Hematopoietic multipotent progenitor cell treated with erythropoietin and hydrocortisone succinate and interleukin-3 and kit ligand, for 6 days (in vitro differentiated cells): ENCODE measurements around the gene MID1IP1.

Experiments
- DNase-seq: peaks from one replicate; pipeline ENCODE4 v3.0.0-alpha.2; 2015

The MID1IP1 gene

GRCh38 chrX:38800981-38801845, at the start of gene MID1IP1:
Gene MID1IP1, plus strand, starts transcription at chrX:38801459. Its CDS starts 3,488 bp downstream, at chrX:38804947.
- peak; percentile 95 for DNase-seq

- peak; percentile 72 for DNase-seq
These were observed 47.0 kb upstream of the MID1IP1 start for GRCh38 chrX:38754102-38754790.

GRCh38 chrX:38754818-38755718, 46.2 kb upstream of the MID1IP1 start:
- DNase-seq, result no peak

GRCh38 chrX:38760883-38761282, 40.4 kb upstream of the MID1IP1 start:
- no peak for DNase-seq

GRCh38 chrX:38768079-38768478, 33.2 kb upstream of the MID1IP1 start:
- DNase-seq, result peak; percentile 50

GRCh38 chrX:38770152-38770551, 31.1 kb upstream of the MID1IP1 start:
- DNase-seq, result peak; percentile 1

- DNase-seq, result no peak
These were observed 27.0 kb upstream of the MID1IP1 start for GRCh38 chrX:38774249-38774648.

- DNase-seq, result no peak
These were observed 4.3 kb upstream of the MID1IP1 start for GRCh38 chrX:38796946-38797345.

GRCh38 chrX:38798956-38799355, 2.3 kb upstream of the MID1IP1 start:
- no peak for DNase-seq

- peak; percentile 57 for DNase-seq
These were observed 1.2 kb upstream of the MID1IP1 start for GRCh38 chrX:38799995-38800580.

- DNase-seq, result peak; percentile 57
These were observed 2.0 kb downstream of the MID1IP1 start for GRCh38 chrX:38803243-38803587.

GRCh38 chrX:38803588-38804431, 2.6 kb downstream of the MID1IP1 start:
- peak; percentile 87 for DNase-seq

- DNase-seq, result no peak
These were observed 3.1 kb downstream of the MID1IP1 start for GRCh38 chrX:38804432-38804681.

- DNase-seq, result peak; percentile 35
These were observed 3.6 kb downstream of the MID1IP1 start for GRCh38 chrX:38804682-38805431.

- DNase-seq, result peak; percentile 87
These were observed 4.5 kb downstream of the MID1IP1 start for GRCh38 chrX:38805432-38806389.

GRCh38 chrX:38806875-38807621, 5.8 kb downstream of the MID1IP1 start:
- peak; percentile 84 for DNase-seq

GRCh38 chrX:38807873-38808272, 6.6 kb downstream of the MID1IP1 start:
- DNase-seq, result no peak

- DNase-seq, result no peak
These were observed 10.4 kb downstream of the MID1IP1 start for GRCh38 chrX:38811515-38812243.

- DNase-seq, result no peak
These were observed 14.9 kb downstream of the MID1IP1 start for GRCh38 chrX:38816155-38816554.
